Measurements from ENCODE around the gene ATP9B.
A peak's percentile ranks its signal among the peaks of the same experiment; 100 is the strongest.

ATP9B gene

DNA sequence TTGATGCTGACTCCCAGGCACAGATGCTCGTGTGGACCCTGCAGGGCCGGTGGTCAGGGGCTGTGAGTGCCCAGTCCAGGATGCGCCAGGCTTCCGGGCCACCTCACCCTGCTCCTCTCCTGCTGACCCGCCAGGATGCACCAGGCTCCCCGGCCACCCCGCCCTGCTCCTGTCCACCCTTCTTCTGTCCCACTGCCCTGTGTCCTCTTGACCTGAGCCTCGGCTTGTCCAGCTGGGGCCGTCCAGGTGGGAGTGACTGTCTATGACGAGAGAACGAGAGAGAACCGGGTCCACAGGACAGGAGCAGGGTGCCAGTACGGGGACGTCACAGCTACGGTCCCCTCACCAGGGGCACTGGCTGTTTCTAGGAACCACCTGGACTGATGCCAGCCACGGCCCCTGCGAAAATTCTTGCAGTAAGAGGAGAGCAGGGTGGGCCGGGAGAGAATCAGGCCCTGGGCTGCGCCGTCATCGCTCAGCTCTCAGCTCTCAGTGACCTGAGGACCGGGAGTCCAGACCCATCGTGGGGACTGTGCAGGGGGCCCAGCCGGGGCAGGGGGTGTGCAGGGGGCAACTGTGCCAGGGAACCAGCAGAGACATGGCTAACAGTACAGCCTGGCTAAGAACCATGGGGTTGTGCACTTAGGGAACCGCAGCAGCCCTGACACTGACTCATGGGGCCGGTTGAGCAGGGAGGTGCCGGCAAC is 313.6 kb downstream of the ATP9B start:
- no peak for DNase-seq (ENCODE audit: low spot score)

GRCh38 chr18:79383388-79384056 is 314.3 kb downstream of the ATP9B start:
- DNase-seq (ENCODE audit: low spot score) = no peak

DNA sequence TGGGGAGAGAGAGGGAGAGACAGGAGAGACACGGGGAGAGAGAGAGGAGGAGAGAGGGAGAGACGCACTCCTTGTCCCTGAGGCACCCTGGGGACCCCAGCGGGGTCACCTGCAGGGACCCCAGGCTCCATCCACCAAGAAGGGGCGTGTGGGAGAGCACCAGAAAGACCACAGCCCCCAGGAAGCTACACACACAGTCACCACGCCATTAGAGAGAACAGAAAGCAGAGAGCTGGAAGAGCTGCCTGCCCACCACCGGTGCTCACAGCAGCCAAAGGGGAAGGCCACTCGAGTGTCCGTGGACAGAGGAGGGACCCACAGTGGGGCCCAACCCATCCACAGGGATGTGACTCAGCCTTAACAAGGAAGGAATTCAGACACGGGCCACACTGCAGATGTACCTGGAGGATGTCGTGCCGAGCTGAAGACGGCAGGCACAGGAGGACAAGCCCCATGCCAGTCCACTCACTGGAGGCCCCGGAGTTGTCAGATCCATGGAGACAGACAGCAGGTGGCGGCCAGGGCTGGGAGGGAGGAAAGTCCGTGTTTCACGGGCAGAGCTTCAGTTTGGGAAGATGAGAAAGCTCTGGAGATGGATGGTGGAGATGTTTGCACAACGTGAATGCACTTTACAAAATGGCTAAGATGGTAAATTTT is 315.1 kb downstream of the ATP9B start:
- no peak for DNase-seq (ENCODE audit: low spot score)

GRCh38 chr18:79384834-79385233 is 315.6 kb downstream of the ATP9B start:
- DNase-seq (ENCODE audit: low spot score) = no peak

- DNase-seq (ENCODE audit: low spot score) = no peak
Measured at GRCh38 chr18:79385326-79385707, 316.1 kb downstream of the ATP9B start.

DNA sequence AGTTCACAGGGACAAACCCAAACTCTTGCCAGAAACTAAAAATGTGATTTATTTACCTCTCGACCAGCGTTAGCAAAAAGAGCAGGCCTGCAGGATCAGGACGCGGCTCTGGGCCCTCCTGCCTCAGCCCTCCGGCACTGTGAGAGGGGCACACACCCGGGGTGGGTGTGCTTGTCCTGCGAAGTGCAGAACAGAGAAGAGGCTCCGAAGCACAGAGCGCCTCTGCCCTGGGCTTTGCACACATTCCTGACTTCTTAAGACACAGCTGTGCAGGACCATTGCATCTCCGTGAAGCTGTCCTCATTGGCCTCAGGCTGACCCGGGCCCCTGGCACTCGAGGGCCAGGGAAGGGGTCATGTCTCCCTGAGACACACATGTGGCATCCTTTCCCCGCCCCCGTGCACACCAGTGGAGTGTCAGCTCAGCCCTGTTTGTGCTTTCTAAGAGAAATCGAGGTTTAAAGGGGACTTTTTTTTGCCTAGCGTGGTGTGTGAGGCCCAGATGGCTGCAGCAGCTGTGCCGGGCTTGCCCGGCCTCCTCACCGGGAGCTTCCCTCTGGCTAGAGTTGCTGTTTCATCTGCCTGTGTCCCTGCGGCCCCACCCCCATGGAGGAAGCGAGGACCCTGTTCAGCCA is 316.6 kb downstream of the ATP9B start:
- DNase-seq (ENCODE audit: low spot score) = no peak

DNA sequence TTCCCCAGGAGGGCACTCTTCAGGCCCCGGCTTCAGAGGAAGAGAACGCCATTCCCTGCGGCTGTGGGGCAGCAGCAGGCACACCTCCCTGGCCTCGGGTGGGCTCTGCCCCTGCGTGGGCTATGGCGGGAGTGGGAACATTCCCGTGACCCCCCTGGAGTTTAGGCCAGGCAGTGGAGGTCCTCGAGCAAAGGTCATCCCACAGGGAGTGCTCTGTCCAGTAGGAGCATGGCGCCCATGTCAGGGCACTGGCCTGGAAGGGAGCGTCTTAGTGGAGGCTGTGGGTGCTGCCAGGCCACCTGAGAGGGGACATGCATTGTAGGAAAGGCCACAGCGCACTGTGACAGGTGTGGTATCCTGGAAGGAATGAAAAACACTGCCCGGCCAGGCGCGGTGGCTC is 317.4 kb downstream of the ATP9B start:
- no peak for DNase-seq (ENCODE audit: low spot score)

DNA sequence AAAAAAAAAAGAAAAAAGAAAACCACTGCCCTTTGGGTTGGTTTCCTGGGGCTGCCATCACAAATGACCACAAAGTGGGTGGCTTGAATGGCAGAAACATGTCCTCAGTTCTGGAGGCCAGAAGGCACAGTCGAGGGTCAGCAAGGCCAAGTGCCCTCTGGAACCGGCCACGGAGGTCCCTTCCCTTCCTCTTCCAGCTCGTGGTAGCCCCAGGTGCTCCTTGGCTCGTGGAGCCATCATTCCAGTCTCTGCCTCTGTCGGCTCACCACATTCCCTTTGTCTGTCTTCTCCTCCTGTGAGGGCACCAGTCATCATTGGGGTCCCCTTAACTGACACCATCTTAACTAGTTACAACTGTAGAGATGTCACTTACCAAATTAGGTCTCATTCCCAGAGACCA is 318.0 kb downstream of the ATP9B start:
- no peak for DNase-seq (ENCODE audit: low spot score)

- DNase-seq (ENCODE audit: low spot score) = no peak
Measured at GRCh38 chr18:79387615-79388014, 318.4 kb downstream of the ATP9B start.

- DNase-seq (ENCODE audit: low spot score) = no peak
Measured at GRCh38 chr18:79388043-79388442, 318.8 kb downstream of the ATP9B start.

GRCh38 chr18:79389689-79390088 is 320.5 kb downstream of the ATP9B start:
- no peak for DNase-seq (ENCODE audit: low spot score)

GRCh38 chr18:79392226-79392625 is 323.0 kb downstream of the ATP9B start:
- no peak for DNase-seq (ENCODE audit: low spot score)

DNA sequence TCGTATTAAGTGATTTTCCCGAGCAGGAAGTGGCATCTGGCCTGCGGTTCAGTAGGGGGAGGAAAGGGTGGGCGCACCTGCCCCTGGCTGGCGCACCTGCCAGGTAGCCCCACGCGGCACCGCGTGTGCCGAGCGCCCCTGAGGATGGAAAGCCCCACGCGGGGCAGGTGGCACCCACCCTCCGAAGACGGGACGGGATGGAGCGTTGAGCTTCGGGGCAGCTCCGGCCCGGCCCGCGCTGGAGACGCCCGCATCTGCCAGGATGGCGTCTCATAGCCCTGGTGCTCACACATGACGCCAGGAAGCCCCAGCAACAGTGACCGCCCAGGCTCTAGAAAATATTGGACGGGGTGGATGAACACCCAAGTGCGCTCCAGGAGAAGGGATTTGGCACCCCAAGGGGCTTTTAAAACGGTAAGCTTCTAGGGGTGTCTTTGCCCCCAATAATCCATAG is 324.0 kb downstream of the ATP9B start:
- DNase-seq (ENCODE audit: low spot score) = no peak

DNA sequence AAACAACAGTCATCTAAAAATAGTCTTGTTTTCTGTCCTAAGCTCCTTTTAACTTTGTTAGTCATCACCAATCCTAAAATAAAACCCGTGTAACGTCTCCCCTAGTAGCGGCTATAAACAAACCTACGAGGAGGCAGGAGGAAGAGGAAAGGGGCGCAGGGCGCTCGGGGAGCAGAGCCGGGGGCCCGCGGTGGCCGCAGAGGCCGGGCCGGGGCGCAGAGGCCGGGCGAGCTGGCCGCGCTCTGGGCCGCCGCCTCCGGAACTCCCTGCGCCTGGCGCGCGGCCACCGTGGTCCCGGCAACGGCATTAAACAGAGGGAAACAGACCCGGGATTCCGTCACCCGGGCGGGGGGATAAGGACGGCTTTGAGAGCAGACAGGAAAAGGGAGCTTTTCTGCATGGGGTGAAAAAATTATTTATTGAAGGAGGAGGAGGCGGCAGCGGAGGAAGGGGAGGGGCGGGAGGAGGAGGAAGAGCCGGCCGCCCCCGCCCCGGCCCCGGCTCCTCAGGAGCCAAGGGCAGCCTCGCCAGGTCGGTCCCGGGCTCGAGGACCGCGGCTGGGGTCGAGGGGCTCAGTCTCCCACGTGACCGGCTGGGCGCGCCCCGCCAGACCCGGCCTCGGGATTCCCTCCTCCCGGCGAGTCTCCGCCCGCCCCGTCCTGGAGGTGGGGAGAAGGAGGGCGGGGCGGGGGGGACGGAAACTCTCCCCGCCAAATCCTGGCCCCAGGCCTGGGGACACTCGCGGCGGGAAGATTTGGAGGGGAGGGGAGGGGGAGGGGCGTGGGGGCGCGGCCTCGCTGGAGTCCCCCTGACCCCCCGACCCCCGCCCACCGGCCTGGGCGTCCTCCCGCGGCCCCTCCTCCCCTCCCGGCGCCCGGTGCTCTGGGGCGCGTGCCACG is 324.7 kb downstream of the ATP9B start:
- peak; percentile 95 for DNase-seq (ENCODE audit: low spot score)

- no peak for DNase-seq (ENCODE audit: low spot score)
Measured at GRCh38 chr18:79394534-79395307, 325.5 kb downstream of the ATP9B start.

GRCh38 chr18:79395308-79395640 is 326.1 kb downstream of the ATP9B start:
- DNase-seq (ENCODE audit: low spot score) = no peak

DNA sequence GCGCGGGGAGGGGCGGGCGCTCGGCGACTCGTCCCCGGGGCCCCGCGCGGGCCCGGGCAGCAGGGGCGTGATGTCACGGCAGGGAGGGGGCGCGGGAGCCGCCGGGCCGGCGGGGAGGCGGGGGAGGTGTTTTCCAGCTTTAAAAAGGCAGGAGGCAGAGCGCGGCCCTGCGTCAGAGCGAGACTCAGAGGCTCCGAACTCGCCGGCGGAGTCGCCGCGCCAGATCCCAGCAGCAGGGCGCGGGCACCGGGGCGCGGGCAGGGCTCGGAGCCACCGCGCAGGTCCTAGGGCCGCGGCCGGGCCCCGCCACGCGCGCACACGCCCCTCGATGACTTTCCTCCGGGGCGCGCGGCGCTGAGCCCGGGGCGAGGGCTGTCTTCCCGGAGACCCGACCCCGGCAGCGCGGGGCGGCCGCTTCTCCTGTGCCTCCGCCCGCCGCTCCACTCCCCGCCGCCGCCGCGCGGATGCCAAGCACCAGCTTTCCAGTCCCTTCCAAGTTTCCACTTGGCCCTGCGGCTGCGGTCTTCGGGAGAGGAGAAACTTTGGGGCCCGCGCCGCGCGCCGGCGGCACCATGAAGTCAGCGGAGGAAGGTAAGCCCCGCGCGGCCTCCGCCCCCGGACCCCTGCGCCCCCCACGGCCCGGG is 326.7 kb downstream of the ATP9B start, which contains the start of gene NFATC1:
Gene NFATC1, plus strand, starts transcription at position 170 of the 644 bp plus-strand sequence. Its CDS starts 295 bp downstream, at position 465.
- DNase-seq (ENCODE audit: low spot score) = no peak

DNA sequence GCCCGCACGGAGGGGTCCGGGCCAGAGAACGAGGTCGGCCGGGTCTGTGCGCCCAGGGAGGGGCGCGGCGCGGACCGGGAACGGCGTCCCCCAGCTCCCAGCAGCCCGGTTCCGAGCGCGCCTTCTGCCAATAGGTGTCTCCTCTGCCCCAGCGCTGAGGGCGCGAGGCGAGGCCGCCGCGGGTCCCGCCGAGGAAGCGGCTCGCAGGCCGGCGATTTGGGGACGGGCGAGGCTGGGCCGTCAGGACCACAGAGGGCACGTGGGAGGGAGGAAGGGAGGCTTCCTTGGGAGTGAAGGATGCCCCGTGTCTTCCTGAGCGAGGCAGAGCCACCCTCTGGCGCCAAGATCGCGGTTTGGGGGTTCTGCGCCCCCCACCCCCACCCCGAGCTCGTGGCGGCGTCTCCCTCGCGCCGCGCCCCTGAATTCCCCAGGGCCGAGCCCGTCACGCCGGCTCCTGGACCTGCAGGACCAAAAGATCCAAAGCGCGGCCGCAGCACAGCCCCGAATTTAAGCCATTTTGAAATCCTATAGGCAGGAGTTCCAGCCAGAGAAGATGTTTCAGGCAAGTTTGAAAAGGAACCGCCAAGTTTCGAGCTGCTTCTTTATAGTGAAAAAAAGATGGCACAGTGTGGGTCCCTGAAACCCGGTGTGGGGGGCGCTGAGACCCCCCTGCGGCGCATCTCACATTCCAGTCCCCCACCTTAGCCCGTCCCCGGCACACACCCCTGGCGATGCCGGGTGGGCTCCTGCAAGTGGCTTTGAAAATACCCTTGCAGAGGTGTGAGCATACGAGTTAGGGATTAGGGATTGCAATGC is 327.4 kb downstream of the ATP9B start:
- DNase-seq (ENCODE audit: low spot score) = no peak

GRCh38 chr18:79397247-79397829 is 328.1 kb downstream of the ATP9B start:
- DNase-seq (ENCODE audit: low spot score) = no peak
